ENCODE results near the gene GTF2A1L.
"Not testable (repeated sequence)": the region's sequence is repeated elsewhere in the genome, so short reads cannot be mapped to it uniquely, and the experiment has no call there.

GTF2A1L gene

DNA sequence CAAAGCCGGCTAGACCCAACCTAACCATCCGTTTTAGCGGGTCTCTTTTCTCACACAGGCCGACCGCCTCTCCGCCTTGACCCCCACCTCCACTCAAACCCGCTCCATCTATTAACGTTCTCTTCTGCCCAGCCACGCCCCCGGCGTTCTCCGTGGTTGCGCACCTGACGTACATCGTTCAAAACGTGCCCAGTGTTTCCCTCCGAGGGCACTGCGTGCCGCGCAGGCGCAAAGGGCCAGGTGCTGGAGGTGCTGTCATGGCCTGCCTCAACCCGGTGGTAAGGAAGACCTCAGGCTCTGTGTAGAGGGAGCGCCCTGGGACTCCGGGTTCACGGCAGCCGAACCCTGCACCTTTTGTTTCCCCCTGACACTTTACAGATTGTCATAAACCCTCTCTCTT lies at the start of gene GTF2A1L:
TSS of gene GTF2A1L (plus strand) at position 239 of the 400 bp plus-strand sequence. CDS start at position 258, 19 bp downstream.
- DNase-seq (ENCODE audit: low read depth, low spot score), result no peak

DNA sequence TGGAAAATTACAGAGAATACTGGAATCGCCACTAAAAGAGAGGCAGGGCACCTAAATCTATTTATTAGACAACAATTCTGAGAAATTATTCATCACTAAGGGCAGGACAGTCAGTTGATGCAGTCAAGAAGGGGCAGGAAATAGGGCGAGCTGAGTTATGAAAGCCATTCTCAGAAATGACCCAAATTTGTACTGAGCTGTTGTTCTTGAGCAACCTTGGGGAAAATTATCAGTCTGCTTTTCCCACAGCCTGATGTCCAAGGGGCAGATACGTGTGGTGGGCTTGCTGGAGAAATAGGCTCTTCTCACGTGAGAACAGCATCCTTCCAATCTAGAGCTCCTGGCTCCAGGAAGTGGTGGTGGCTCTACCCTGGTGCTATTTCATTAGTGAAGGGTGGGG lies 49.1 kb upstream of the GTF2A1L start:
- DNase-seq (ENCODE audit: low read depth, low spot score), result no peak

DNA sequence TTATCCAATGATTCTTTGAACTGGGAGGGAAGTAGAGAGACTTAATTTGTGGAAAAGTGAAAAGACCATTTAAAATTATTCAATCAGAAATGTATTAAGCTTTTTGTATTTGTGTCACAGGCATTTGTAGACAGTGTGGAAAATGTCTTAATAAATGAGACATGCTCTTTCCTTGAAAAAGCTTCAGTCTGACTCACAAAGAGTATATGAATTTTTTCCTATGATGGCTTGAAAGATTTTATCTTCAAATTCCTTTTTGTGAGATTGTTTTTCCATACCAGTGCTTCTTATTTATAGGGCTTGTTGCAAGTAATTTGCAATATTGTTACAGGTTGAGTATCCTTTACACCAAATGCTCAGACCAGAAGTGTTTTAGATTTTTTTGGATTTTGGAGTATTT lies 48.2 kb upstream of the GTF2A1L start:
- DNase-seq (ENCODE audit: low read depth, low spot score), result no peak

GRCh38 chr2:48572816-48573215 lies 44.8 kb upstream of the GTF2A1L start:
- DNase-seq (ENCODE audit: low read depth, low spot score), result no peak

DNA sequence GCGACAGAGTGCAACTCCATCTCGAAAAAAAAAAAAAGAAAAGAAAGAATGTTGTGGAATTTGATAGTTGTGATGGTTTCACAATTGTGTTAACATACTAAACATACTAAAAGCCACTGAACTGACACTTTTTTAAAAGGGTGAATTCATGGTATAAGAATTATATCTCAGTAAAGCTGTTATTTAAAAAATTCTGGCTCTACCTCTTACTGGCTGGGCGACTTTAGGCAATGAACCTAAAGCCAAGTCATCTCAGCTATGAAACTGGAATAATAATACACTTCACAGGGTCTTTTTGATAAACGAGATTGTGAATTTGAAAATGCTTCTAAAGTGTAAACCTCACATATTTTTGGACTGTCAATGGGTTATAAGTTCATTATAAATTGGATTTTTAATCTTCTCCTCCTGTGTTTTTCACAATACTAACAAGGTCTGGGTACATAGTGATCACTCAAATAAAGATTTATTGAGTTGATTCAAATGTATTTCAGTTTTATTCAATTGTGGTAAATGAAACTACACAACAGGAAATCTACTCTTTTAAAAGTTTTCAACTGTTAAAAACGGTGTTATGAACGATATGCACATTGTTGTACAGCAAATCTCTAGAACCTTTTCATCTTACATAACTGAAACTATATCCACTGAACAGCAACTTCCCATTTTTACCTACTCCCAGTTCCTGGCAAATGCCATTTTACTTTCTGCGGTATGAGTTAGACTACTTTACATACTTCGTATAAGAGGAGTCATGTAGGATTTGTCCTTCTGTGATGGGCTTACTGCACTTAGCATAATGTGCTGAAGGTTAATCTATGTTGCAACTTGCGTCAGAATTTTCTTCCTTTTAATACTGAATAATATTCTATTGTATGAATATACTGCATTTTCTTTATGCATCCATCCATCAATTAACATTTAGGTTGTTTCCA lies 43.0 kb upstream of the GTF2A1L start:
- DNase-seq (ENCODE audit: low read depth, low spot score), result no peak

- DNase-seq (ENCODE audit: low read depth, low spot score), result no peak
These were observed 39.3 kb upstream of the GTF2A1L start for GRCh38 chr2:48578313-48578712.

GRCh38 chr2:48583961-48584360 lies 33.7 kb upstream of the GTF2A1L start:
- no peak for DNase-seq (ENCODE audit: low read depth, low spot score)

GRCh38 chr2:48584551-48584950 lies 33.1 kb upstream of the GTF2A1L start:
- no peak for DNase-seq (ENCODE audit: low read depth, low spot score)

DNA sequence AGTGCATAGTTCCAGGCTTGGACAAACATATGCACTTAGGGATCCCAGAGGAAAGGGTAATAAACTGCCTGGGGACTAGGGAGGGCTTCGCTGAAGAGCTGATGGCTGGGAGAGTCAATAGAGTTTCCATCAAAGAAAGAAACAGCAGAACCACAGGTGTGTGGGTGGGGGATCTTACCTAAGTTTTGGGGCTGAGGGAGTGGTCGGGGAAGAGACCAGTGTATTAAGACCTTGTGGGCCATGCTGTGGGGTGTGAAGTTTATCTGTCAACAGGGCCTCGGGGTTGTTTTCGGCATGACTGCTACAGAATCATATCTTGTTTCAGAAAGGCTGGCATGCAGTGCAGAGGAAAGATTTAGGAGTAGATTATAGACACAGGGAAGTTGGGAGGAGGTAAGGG lies 31.2 kb upstream of the GTF2A1L start:
- DNase-seq (ENCODE audit: low read depth, low spot score), result no peak

DNA sequence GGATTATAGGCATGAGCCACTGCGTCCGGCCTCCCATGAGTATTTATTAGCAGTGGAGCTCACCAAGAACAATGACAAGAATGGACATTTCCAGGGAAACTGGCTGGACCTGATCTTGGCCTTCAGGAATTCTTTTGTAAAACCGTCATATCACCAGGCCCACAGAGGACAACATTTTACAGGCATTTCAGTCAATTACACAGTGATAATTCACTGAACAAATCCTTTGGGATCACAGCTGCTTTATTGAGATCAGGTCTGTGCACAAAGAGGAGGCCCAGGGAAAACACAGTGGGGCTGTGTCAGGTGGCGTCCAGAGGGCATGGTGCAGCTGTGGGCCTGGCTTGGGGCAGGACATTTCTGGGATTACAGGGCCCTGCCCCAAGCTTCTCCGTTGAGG lies 30.1 kb upstream of the GTF2A1L start:
- DNase-seq (ENCODE audit: low read depth, low spot score), result no peak

GRCh38 chr2:48587961-48588360 lies 29.7 kb upstream of the GTF2A1L start:
- DNase-seq (ENCODE audit: low read depth, low spot score), result no peak

DNA sequence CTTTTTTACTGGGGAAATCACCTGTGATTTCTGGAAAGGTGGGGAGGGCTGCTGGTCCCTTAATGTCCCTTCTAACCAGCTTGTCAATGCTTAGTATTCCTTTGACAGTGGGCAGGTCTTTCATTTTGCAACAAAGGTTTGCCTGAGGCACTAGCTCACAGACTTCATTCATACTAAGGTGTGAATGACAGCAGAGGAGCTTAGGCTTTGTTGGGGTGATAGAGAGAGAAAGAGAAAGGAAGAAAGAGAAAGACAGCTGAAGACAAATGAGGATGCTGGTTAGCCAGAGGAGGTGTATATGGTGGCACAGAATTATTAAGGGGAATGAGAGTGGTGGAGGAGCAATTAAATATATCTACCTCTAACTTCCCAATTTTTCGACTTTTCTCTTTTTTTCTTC lies 28.9 kb upstream of the GTF2A1L start:
- no peak for DNase-seq (ENCODE audit: low read depth, low spot score)

DNA sequence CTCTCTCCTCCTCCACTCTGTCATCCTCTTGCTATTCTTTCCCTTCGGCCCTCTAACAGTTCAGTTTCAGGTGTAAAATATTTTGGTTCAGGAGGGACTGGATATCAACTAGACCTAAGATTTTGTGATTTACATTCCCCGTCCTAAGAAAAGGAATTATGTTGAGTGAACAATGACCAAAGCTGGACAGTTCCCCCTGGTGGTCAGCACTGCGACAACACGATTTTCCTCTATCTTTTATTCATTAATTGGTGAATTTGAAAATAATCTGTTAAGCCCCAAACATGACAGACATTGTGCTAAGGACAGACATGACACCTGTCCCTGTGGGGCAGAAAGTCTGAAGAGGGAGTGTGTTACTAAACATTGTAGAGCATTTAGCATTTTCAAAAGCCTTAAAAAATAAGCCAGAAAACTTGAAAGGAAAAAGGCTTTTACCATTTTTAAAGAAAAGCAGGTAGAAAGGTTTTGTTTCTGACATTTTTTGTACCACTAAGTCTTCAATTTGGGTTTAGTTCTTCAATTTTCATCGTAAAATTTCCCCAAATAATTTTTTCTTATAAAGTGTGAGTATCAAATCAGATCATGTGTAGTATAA lies 28.4 kb upstream of the GTF2A1L start:
- DNase-seq (ENCODE audit: low read depth, low spot score), result peak; percentile 18

DNA sequence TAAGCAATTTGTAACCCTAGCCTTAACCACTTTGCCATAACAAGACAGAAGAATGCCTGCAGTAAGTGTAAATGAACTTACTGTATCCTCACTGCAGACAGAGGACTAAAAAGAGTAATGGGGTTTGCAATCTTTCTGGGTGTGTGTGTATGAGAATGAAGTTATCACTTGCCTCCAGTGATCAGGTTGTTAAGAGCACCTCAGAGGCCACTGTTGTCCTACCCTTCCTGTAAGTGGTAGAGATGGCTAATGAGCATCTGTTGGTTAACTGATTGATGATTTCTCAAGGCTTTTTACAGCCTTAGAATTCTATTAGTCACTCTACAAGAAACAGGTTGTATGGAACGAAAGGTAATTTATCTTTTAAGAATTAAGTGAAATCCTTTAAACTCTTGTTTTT lies 27.6 kb upstream of the GTF2A1L start:
- no peak for DNase-seq (ENCODE audit: low read depth, low spot score)

- DNase-seq (ENCODE audit: low read depth, low spot score), result no peak
These were observed 25.6 kb upstream of the GTF2A1L start for GRCh38 chr2:48592067-48592466.

DNA sequence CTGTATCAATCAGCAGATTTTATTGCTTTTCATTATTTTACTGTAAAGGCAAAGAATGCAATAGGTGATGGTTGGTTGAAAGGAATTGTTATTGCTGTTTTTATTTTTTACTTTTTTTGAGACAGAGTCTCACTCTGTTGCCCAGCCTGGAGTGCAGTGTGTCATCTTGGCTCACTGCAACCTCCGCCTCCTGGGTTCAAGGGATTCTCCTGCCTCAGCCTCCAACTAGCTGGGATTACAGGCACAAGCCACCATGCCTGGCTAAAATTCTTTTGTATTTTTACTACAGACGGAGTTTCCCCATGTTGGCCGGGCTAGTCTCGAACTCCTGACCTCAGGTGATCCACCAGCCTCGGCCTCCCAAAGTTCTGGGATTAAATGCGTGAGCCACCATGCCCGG lies 20.9 kb upstream of the GTF2A1L start:
- DNase-seq (ENCODE audit: low read depth, low spot score), result not testable (repeated sequence)

- no peak for DNase-seq (ENCODE audit: low read depth, low spot score)
These were observed 20.2 kb upstream of the GTF2A1L start for GRCh38 chr2:48597492-48597891.

GRCh38 chr2:48600204-48600813 lies 17.3 kb upstream of the GTF2A1L start:
- DNase-seq (ENCODE audit: low read depth, low spot score), result peak; percentile 21

DNA sequence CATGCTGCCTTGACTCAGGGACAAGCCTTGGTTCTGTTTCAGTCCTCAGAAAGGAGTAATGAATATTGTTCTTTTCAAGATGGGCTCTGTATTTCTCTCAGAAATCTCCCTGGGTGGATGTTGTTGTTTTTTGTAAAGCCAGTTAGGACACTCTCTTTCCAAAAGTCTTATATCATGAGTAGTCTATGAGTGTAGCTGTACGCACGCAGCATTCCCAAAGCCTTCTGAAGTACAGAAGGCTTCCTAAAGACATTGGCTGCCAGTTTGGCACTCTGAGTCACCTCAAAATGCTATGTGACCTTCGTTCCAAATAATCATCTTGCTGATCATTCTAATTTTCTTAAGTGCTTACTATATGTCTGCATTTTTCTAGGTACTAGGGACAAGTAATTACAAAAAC lies 16.7 kb upstream of the GTF2A1L start:
- no peak for DNase-seq (ENCODE audit: low read depth, low spot score)

GRCh38 chr2:48601349-48601748 lies 16.3 kb upstream of the GTF2A1L start:
- no peak for DNase-seq (ENCODE audit: low read depth, low spot score)

GRCh38 chr2:48605482-48606175 lies 12.0 kb upstream of the GTF2A1L start:
- DNase-seq (ENCODE audit: low read depth, low spot score), result no peak
